Measurements from ENCODE around the gene SLC16A8.

DNA sequence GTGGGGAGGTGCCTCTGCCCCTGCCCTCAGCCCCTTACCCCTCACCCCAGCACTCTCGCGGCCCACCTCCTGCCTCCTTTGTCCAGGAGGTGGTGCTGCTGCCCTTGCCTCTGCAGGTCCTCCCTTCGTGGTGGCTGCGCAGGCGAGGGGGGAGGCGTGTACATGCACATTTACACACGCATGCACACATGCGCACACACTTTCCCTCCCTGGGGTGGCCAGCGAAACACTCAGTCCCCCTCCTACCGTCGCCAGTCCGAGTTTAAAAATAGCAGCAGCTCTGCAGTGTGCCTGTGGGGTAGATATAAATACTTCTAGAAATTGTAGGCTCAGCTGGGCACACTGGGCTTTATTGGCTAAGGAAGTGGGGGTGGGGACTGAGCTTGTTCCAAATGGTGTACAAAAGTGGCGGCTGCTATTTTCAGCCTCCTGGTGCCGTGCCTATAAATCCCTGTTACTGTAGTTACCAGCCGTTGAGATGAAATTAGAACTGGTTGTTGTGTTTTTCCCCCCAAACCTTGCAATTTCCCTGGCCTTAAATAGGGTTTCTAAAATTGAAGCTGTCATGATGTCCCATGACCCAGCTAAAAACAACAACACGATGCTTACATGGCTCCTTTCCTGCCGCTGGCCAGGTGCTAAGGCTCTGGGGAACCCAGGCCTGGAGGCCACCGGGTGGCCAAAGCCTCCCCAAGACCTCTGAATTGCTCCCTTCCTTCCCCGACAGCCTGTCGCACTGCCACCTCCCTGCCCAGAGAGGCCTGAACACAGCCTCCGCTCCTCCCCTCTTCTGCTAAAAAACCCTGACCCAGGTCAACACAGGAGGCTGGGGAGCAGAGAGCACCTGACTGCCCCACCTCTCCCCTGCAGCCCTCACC, 14.4 kb downstream of the SLC16A8 start:
- peak; percentile 46; the same call in 1 of the 2 replicates for TF ChIP-seq CTCF (tag by site-specific recombination; IDR thresholded peaks at IDR 0.05)
- TF ChIP-seq ZNF121 (tag by site-specific recombination; IDR thresholded peaks at IDR 0.05): no peak
- no peak for TF ChIP-seq ZNF785 (tag by site-specific recombination; IDR thresholded peaks at IDR 0.05)
- no peak for TF ChIP-seq ZSCAN23 (tag by site-specific recombination; IDR thresholded peaks at IDR 0.05)
- TF ChIP-seq ZNF560 (tag by site-specific recombination; IDR thresholded peaks at IDR 0.05; ENCODE audit: borderline replicate concordance): no peak
- TF ChIP-seq YY2 (tag by site-specific recombination; IDR thresholded peaks at IDR 0.05): no peak
- TF ChIP-seq, protein P1, sequence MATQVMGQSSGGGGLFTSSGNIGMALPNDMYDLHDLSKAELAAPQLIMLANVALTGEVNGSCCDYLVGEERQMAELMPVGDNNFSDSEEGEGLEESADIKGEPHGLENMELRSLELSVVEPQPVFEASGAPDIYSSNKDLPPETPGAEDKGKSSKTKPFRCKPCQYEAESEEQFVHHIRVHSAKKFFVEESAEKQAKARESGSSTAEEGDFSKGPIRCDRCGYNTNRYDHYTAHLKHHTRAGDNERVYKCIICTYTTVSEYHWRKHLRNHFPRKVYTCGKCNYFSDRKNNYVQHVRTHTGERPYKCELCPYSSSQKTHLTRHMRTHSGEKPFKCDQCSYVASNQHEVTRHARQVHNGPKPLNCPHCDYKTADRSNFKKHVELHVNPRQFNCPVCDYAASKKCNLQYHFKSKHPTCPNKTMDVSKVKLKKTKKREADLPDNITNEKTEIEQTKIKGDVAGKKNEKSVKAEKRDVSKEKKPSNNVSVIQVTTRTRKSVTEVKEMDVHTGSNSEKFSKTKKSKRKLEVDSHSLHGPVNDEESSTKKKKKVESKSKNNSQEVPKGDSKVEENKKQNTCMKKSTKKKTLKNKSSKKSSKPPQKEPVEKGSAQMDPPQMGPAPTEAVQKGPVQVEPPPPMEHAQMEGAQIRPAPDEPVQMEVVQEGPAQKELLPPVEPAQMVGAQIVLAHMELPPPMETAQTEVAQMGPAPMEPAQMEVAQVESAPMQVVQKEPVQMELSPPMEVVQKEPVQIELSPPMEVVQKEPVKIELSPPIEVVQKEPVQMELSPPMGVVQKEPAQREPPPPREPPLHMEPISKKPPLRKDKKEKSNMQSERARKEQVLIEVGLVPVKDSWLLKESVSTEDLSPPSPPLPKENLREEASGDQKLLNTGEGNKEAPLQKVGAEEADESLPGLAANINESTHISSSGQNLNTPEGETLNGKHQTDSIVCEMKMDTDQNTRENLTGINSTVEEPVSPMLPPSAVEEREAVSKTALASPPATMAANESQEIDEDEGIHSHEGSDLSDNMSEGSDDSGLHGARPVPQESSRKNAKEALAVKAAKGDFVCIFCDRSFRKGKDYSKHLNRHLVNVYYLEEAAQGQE (tag by site-specific recombination; IDR thresholded peaks at IDR 0.05): no peak
- TF ChIP-seq, protein P2, sequence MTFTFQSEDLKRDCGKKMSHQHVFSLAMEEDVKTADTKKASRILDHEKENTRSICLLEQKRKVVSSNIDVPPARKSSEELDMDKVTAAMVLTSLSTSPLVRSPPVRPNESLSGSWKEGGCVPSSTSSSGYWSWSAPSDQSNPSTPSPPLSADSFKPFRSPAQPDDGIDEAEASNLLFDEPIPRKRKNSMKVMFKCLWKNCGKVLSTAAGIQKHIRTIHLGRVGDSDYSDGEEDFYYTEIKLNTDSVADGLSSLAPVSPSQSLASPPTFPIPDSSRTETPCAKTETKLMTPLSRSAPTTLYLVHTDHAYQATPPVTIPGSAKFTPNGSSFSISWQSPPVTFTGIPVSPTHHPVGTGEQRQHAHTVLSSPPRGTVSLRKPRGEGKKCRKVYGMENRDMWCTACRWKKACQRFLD (tag by site-specific recombination; IDR thresholded peaks at IDR 0.05): no peak
- TF ChIP-seq, protein P3, sequence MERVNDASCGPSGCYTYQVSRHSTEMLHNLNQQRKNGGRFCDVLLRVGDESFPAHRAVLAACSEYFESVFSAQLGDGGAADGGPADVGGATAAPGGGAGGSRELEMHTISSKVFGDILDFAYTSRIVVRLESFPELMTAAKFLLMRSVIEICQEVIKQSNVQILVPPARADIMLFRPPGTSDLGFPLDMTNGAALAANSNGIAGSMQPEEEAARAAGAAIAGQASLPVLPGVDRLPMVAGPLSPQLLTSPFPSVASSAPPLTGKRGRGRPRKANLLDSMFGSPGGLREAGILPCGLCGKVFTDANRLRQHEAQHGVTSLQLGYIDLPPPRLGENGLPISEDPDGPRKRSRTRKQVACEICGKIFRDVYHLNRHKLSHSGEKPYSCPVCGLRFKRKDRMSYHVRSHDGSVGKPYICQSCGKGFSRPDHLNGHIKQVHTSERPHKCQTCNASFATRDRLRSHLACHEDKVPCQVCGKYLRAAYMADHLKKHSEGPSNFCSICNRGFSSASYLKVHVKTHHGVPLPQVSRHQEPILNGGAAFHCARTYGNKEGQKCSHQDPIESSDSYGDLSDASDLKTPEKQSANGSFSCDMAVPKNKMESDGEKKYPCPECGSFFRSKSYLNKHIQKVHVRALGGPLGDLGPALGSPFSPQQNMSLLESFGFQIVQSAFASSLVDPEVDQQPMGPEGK (tag by site-specific recombination; IDR thresholded peaks at IDR 0.05): no peak
- TF ChIP-seq ZNF416 (tag by site-specific recombination; IDR thresholded peaks at IDR 0.05): no peak
- TF ChIP-seq ATF2 (tag by site-specific recombination; IDR thresholded peaks at IDR 0.05; ENCODE audit: low read depth): no peak

All from HEK293 (cell line).